Measurements from ENCODE around the gene DDX17. TPM values are rescaled to one million over a fixed set of nuclear protein-coding genes. Genes with fewer than 3 reads are reported as not detected.

The DDX17 gene
- total RNA-seq, 1 donor from 2014 or later = 466 TPM

DNA sequence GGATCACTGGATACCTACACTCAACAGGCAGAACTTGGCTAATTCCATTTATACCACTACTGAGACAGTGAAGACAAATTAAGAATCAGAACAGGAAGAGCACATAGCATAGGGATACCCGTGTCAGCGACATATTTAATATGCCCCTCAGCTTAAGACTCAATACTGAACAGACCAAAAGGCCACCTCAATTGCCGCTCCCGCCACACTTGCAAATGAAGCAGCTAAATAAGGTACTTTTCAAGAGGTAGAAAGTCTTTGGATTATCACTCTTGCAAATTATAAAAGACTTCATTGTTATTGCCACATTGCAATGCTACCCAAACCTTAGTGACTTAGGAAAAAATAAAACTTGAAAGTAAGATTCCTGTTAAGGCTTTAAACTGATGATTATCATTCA, 3.1 kb downstream of the DDX17 start:
- H3K9me3 Mint-ChIP-seq (ENCODE audit: unreplicated experiment) = no peaks in the 10 kb centered on the region
- H3K27ac Mint-ChIP-seq (ENCODE audit: unreplicated experiment) = peak overlapping the region; percentile 95
- H3K4me1 Mint-ChIP-seq (ENCODE audit: unreplicated experiment) = peaks cover 40% of the 10 kb centered on the region
- peak overlapping the region; percentile 97 for H3K4me3 Mint-ChIP-seq (ENCODE audit: unreplicated experiment)
- H3K27me3 Mint-ChIP-seq (ENCODE audit: unreplicated experiment) = no peaks in the 10 kb centered on the region
- H3K36me3 Mint-ChIP-seq (ENCODE audit: unreplicated experiment) = peaks cover 53% of the 10 kb centered on the region
- TF ChIP-seq, protein P1, sequence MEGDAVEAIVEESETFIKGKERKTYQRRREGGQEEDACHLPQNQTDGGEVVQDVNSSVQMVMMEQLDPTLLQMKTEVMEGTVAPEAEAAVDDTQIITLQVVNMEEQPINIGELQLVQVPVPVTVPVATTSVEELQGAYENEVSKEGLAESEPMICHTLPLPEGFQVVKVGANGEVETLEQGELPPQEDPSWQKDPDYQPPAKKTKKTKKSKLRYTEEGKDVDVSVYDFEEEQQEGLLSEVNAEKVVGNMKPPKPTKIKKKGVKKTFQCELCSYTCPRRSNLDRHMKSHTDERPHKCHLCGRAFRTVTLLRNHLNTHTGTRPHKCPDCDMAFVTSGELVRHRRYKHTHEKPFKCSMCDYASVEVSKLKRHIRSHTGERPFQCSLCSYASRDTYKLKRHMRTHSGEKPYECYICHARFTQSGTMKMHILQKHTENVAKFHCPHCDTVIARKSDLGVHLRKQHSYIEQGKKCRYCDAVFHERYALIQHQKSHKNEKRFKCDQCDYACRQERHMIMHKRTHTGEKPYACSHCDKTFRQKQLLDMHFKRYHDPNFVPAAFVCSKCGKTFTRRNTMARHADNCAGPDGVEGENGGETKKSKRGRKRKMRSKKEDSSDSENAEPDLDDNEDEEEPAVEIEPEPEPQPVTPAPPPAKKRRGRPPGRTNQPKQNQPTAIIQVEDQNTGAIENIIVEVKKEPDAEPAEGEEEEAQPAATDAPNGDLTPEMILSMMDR (IDR thresholded peaks at IDR 0.05) = no peak
- no peak for DNase-seq (ENCODE audit: extremely low spot score, unreplicated experiment)

DNA sequence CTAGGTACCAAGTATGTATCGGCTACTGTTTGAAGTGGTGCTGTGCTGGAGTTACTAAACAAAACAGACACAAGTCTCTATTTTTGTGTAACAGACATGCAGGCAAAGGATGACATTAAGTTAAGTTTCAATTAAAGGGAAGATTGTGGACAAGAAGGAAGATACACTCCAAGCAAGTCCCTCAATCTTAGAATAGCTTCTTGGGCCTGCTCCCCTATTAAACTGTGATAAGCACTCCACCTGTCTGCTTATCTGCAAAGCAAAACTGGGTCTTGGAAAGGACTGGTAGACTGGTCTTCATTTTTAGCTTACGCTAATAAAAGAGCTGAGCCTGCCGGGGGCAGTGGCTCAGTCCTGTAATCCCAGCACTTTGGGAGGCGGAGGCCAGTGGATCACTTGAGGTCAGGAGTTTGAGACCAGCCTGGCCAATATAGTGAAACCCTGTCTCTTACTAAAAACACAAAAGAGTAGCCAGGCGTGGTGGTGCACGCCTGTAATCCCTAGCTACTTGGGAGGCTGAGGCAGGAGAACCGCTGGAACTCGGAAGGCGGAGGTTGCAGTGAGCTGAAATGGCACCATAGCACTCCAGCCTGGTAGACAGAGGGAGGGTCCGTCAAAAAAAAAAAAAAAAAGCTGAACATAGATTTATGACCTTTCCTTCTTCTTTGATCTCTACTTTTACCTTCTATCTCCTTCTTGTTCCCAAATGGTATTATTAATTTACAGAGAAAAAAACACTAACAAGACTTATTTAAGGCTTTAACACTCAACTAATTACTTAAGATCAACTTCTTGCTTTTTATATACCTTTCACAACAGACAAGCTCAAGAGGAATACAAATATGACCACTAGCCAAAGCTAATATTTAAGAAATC, 4.1 kb downstream of the DDX17 start:
- peak overlapping the region; percentile 95 for H3K27ac Mint-ChIP-seq (ENCODE audit: unreplicated experiment)
- DNase-seq (ENCODE audit: extremely low spot score, unreplicated experiment) = no peak
- H3K9me3 Mint-ChIP-seq (ENCODE audit: unreplicated experiment) = no peaks in the 10 kb centered on the region
- peaks cover 40% of the 10 kb centered on the region for H3K4me1 Mint-ChIP-seq (ENCODE audit: unreplicated experiment)
- H3K27me3 Mint-ChIP-seq (ENCODE audit: unreplicated experiment) = no peaks in the 10 kb centered on the region
- TF ChIP-seq, protein P1 (IDR thresholded peaks at IDR 0.05) = no peak
- peaks cover 59% of the 10 kb centered on the region for H3K36me3 Mint-ChIP-seq (ENCODE audit: unreplicated experiment)
- H3K4me3 Mint-ChIP-seq (ENCODE audit: unreplicated experiment) = peak overlapping the region; percentile 97

DNA sequence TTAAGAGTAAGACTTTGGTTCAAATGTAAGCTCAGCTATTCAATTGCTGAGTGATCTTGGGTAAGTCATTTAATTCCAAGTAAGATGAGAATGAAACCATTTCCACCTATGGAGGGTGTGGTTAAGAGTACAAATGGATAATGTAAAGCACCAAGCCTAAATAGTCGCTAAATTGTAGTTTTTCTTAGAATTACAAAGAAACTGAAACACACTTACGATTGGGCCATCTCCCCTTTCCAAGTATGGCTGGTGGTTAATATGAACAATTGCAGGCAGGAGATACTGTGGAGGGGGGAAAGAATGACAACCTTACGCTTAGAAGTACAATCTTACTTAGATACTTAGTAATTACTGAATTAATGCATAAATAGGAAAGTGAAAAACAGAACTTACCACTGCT, 8.2 kb downstream of the DDX17 start:
- TF ChIP-seq, protein P1 (IDR thresholded peaks at IDR 0.05) = no peak
- no peaks in the 10 kb centered on the region for H3K9me3 Mint-ChIP-seq (ENCODE audit: unreplicated experiment)
- no peak overlapping the region for H3K27ac Mint-ChIP-seq (ENCODE audit: unreplicated experiment)
- DNase-seq (ENCODE audit: extremely low spot score, unreplicated experiment) = no peak
- H3K36me3 Mint-ChIP-seq (ENCODE audit: unreplicated experiment) = peaks cover 68% of the 10 kb centered on the region
- no peaks in the 10 kb centered on the region for H3K27me3 Mint-ChIP-seq (ENCODE audit: unreplicated experiment)
- H3K4me1 Mint-ChIP-seq (ENCODE audit: unreplicated experiment) = peaks cover 31% of the 10 kb centered on the region
- H3K4me3 Mint-ChIP-seq (ENCODE audit: unreplicated experiment) = no peak overlapping the region

DNA sequence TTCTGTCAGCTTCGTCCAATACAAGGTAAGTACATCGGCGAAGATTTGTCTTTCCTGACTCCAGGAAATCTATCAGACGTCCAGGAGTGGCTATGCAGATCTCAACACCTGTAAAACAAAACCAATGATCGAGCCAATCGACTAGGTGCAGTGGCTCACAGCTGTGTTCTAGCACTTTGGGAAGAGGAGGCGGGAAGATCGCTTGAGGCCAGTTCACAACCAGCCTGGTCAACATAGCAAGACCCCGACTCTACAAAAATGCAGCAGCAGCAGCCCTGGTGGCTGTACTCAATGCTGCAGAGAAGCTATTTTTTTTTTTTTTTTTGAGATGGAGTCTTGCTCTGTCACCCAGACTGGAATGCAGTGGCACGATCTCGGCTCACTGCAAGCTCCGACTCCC, 11.2 kb downstream of the DDX17 start:
- Mint-ChIP-seq H3K36me3 (ENCODE audit: unreplicated experiment) (peaks cover 71% of the 10 kb centered on the region), H3K27ac (ENCODE audit: unreplicated experiment) (no peak overlapping the region), H3K4me1 (ENCODE audit: unreplicated experiment) (peaks cover 31% of the 10 kb centered on the region), H3K4me3 (ENCODE audit: unreplicated experiment) (no peak overlapping the region), H3K9me3 (ENCODE audit: unreplicated experiment) (no peaks in the 10 kb centered on the region), H3K27me3 (ENCODE audit: unreplicated experiment) (no peaks in the 10 kb centered on the region)
- TF ChIP-seq, protein P1 (IDR thresholded peaks at IDR 0.05) = no peak
- DNase-seq (ENCODE audit: extremely low spot score, unreplicated experiment) = no peak

DNA sequence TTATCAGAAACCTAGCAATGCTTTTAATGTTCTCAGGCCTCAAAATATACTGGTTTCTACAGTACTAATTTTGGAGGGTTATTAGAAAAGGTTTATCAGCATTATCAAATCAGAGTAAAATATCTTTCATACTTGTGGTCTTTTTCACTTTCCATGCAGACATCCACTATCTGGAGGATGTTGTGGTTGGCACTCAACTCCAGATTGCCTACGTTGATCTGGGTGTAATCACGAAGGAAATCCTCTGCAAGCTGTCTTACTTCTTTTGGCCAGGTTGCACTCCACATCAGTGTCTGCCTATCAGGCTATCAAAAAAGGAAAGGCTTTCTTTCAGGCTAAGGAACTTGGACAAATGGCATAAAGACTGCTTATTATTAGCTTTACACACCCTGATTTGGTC, 11.6 kb downstream of the DDX17 start:
- no peak for DNase-seq (ENCODE audit: extremely low spot score, unreplicated experiment)
- Mint-ChIP-seq H3K4me3 (ENCODE audit: unreplicated experiment) (no peak overlapping the region), H3K9me3 (ENCODE audit: unreplicated experiment) (no peaks in the 10 kb centered on the region), H3K36me3 (ENCODE audit: unreplicated experiment) (peaks cover 73% of the 10 kb centered on the region), H3K27me3 (ENCODE audit: unreplicated experiment) (no peaks in the 10 kb centered on the region), H3K4me1 (ENCODE audit: unreplicated experiment) (peaks cover 30% of the 10 kb centered on the region), H3K27ac (ENCODE audit: unreplicated experiment) (no peak overlapping the region)
- TF ChIP-seq, protein P1 (IDR thresholded peaks at IDR 0.05) = no peak
